Mesothelial cell of epicardium (in vitro differentiated cells): ENCODE results near the gene TBC1D19. TPM values are rescaled to one million over a fixed set of nuclear protein-coding genes. Genes with fewer than 3 reads are reported as not detected.

Experiments used
- DNase-seq, 2 experiments: peaks; one replicate each; pipeline ENCODE4 v3.0.0; 2021; ENCODE audit warnings: low spot score in 2 of 2; ENCODE audit not compliant: unreplicated experiment in 2 of 2
- H3K27ac Mint-ChIP-seq: 2 replicates; pipeline ENCODE4 v1.8.0; 2021; ENCODE audit warnings: mixed read lengths
- H3K27me3 Mint-ChIP-seq: 2 replicates; pipeline ENCODE4 v1.8.0; 2021; ENCODE audit warnings: low read depth, mixed read lengths
- H3K36me3 Mint-ChIP-seq: 2 replicates; pipeline ENCODE4 v1.8.0; 2021; ENCODE audit warnings: mixed read lengths
- H3K4me1 Mint-ChIP-seq: 2 replicates; pipeline ENCODE4 v1.8.0; 2021; ENCODE audit warnings: mixed read lengths
- H3K4me3 Mint-ChIP-seq: 2 replicates; pipeline ENCODE4 v1.8.0; 2021; ENCODE audit warnings: mild to moderate bottlenecking, moderate library complexity, mixed read lengths
- H3K9me3 Mint-ChIP-seq: 2 replicates; pipeline ENCODE4 v1.8.0; 2021; ENCODE audit warnings: mixed read lengths
- total RNA-seq: library from RNA; stranded (reverse); gene quantifications from 3 replicates; pipeline ENCODE4 v1.2.1, GENCODE V29; 2021
- TF ChIP-seq, protein P1 (sequence below): fragments of 200-600 bp; sonication (generic); IDR thresholded peaks from one replicate; pipeline ENCODE4 v1.5.0; 2021; ENCODE audit warnings: antibody characterized with exemption; ENCODE audit not compliant: unreplicated experiment

Gene TBC1D19
- total RNA-seq, 1 donor from 2014 or later, result 15.7 TPM

DNA sequence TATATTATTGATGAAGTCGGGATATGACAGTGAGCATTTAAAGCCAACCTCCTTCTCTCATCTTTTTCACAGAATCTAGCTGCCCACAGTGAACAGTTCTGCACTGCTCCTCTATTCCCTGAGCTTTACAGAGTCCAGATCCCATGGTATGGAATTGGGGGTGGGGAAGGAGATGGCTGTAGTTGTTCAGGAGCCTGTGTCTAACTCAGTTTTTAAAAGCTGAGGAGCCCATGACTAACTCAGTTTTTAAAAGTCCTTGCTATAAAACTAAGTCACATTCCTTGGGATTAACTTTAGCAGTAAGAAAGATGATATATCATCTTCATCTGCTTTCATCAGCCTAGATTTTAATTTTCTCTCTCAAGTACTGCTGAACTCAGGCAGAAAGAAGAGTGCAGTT is 180.3 kb downstream of the TBC1D19 start:
- TF ChIP-seq, protein P1, sequence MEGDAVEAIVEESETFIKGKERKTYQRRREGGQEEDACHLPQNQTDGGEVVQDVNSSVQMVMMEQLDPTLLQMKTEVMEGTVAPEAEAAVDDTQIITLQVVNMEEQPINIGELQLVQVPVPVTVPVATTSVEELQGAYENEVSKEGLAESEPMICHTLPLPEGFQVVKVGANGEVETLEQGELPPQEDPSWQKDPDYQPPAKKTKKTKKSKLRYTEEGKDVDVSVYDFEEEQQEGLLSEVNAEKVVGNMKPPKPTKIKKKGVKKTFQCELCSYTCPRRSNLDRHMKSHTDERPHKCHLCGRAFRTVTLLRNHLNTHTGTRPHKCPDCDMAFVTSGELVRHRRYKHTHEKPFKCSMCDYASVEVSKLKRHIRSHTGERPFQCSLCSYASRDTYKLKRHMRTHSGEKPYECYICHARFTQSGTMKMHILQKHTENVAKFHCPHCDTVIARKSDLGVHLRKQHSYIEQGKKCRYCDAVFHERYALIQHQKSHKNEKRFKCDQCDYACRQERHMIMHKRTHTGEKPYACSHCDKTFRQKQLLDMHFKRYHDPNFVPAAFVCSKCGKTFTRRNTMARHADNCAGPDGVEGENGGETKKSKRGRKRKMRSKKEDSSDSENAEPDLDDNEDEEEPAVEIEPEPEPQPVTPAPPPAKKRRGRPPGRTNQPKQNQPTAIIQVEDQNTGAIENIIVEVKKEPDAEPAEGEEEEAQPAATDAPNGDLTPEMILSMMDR, result no peak
- H3K27ac Mint-ChIP-seq, result no peak overlapping the region

DNA sequence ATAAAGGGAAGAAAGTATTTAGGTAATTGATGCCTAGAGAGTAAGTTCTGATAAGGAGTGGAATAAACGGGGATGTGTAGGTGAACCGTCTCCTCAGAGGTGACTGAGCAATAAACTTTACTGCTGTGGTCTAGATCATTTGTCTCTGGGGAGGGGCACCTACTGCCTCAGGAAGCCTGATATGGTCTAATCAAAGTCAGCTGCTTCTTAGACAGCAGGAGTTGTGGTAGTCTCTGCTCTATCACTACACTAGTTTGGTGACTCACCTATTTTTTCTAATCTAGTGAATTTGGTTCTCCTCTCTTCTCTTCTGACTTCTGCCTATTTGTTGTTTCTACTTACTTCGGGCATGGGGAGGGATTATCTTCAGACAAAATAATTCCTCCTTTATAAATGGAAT is 181.6 kb downstream of the TBC1D19 start:
- no peak overlapping the region for H3K4me3 Mint-ChIP-seq
- no peak overlapping the region for H3K27ac Mint-ChIP-seq
- H3K36me3 Mint-ChIP-seq, result peaks cover 8% of the 10 kb centered on the region
- DNase-seq, result no peak
- TF ChIP-seq, protein P1, result no peak
- H3K9me3 Mint-ChIP-seq, result no peaks in the 10 kb centered on the region
- peaks cover 25% of the 10 kb centered on the region for H3K4me1 Mint-ChIP-seq
- no peaks in the 10 kb centered on the region for H3K27me3 Mint-ChIP-seq

More for the DNA sequence above, 180.3 kb downstream of the TBC1D19 start:
- DNase-seq, result no peak
- Mint-ChIP-seq H3K27me3 (no peaks in the 10 kb centered on the region), H3K9me3 (no peaks in the 10 kb centered on the region), H3K4me1 (peaks cover 25% of the 10 kb centered on the region), H3K4me3 (no peak overlapping the region), H3K36me3 (peaks cover 5% of the 10 kb centered on the region)

DNA sequence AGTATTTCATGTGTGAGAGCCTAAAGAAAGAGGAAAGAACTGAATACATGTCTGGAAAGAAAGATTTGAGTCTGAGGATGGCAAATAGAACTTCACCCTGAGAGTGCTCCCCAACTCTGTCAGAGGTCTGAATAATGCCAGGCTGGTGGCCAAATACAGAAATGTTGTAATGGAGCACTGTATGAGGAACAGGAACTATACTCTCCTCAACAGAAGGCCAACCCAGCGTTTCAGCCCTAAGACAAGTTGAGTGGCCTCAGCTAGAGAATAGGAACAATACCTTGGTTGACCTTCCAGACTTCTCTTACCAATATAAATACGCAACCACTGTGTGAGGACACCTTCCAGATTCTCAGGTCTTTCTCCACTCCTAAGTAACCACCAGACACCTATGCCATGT is 182.3 kb downstream of the TBC1D19 start:
- H3K9me3 Mint-ChIP-seq, result no peaks in the 10 kb centered on the region
- H3K4me3 Mint-ChIP-seq, result no peak overlapping the region

DNA sequence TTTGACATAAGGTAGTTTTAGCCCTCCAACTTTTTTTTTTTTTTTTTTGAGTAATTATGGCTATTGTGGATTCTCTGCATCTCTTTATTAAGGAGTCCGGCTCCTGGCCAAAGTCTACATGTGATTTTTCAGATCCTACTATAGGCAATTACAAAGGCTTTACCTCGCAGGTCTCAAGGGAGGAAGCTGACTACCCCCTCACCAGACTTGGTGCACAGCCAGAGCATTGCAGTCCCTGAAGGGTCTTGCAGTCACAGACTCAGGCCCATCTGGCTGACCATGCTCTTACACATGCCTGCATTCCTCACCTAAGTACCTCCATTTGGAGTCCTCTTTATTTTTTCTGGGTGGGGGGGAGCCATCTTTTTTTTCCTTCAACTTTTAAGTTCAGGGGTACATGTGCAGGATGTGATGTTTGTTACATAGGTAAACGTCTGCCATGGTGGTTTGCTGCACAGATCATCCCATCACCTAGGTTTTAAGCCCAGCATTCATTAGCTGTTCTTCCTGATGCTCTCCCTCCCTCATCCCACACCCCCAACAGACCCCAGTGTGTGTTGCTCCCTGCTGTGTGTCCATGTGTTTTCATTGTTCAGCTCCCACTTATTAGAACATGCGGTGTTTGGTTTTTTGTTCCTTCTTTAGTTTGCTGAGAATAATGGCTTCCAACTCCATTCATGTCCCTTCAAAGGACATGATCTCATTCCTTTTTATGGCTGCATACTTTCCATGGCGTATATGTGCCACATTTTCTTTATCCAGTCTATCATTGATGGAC is 188.4 kb downstream of the TBC1D19 start:
- Mint-ChIP-seq H3K27me3 (no peaks in the 10 kb centered on the region), H3K9me3 (peaks cover 15% of the 10 kb centered on the region), H3K4me3 (no peak overlapping the region), H3K27ac (no peak overlapping the region), H3K36me3 (peaks cover 50% of the 10 kb centered on the region), H3K4me1 (peaks cover 2% of the 10 kb centered on the region)
- TF ChIP-seq, protein P1, result no peak
- no peak for DNase-seq

More for the DNA sequence above, 182.3 kb downstream of the TBC1D19 start:
- DNase-seq, result no peak
- TF ChIP-seq, protein P1, result no peak
- Mint-ChIP-seq H3K27me3 (no peaks in the 10 kb centered on the region), H3K36me3 (peaks cover 13% of the 10 kb centered on the region), H3K27ac (no peak overlapping the region), H3K4me1 (peaks cover 25% of the 10 kb centered on the region)

DNA sequence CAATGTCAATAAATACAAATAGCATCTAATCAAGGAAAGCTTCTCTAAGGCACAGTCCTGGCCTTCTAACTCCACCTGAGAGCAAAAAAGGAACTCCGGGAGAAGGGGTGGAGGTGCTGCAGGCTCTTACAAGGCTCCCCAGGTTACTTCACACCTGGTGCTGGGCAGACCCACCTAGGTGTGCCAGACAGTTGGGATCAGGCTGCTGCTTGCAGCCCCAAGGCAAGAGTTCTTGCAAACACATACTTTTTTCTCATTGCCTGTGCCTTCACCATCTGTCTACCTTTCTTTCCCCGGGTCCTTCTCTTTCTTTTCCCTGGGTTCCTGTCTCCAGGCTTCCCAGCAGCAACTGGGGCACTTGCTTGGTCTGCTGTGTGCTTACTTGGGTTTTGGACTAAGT is 195.3 kb downstream of the TBC1D19 start:
- Mint-ChIP-seq H3K4me1 (peaks cover 25% of the 10 kb centered on the region), H3K9me3 (peaks cover 3% of the 10 kb centered on the region), H3K27ac (no peak overlapping the region), H3K36me3 (peaks cover 16% of the 10 kb centered on the region), H3K4me3 (no peak overlapping the region), H3K27me3 (no peaks in the 10 kb centered on the region)
- TF ChIP-seq, protein P1, result no peak
- no peak for DNase-seq
